C4-2B (cell line): ENCODE data around the gene KRT17.
"Not testable (repeated sequence)": the region's sequence is repeated elsewhere in the genome, so short reads cannot be mapped to it uniquely, and the experiment has no call there.

ENCODE experiments used
- H3K27ac ChIP-seq: fragments of 450-650 bp; 2 replicates; pipeline ENCODE4 v1.5.1; 2017
- ZFX ChIP-seq: fragments of 450-650 bp; IDR thresholded peaks from 2 replicates; pipeline ENCODE4 v1.6.1; 2017
- TF ChIP-seq, protein P1 (sequence below): fragments of 450-650 bp; conservative IDR thresholded peaks from 2 replicates; pipeline ENCODE4 v1.5.1; 2017; ENCODE audit warnings: mild to moderate bottlenecking

Gene KRT17

DNA sequence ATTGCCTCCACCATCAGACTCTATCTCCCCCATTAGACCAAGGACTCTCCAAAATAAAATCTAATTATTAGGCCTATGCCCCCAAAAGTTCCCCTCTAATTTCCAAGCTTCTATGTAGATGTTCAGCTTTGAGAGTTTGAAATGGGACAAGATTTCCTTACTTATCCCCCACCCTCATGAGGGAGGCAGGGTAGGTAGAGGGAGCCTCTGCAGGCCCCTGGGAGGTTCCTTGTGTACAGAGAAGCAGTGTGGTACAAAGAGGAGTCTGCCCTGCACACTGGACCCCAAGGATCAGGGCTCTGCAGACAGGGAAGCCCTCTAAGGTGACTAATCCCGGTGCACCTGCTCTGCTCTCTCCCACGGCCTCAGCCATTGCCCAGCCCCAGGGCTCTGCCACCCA is 2.5 kb downstream of the KRT17 start:
- TF ChIP-seq ZFX, result no peak
- TF ChIP-seq, protein P1, sequence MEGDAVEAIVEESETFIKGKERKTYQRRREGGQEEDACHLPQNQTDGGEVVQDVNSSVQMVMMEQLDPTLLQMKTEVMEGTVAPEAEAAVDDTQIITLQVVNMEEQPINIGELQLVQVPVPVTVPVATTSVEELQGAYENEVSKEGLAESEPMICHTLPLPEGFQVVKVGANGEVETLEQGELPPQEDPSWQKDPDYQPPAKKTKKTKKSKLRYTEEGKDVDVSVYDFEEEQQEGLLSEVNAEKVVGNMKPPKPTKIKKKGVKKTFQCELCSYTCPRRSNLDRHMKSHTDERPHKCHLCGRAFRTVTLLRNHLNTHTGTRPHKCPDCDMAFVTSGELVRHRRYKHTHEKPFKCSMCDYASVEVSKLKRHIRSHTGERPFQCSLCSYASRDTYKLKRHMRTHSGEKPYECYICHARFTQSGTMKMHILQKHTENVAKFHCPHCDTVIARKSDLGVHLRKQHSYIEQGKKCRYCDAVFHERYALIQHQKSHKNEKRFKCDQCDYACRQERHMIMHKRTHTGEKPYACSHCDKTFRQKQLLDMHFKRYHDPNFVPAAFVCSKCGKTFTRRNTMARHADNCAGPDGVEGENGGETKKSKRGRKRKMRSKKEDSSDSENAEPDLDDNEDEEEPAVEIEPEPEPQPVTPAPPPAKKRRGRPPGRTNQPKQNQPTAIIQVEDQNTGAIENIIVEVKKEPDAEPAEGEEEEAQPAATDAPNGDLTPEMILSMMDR, result no peak
- no peak overlapping the region for H3K27ac ChIP-seq

DNA sequence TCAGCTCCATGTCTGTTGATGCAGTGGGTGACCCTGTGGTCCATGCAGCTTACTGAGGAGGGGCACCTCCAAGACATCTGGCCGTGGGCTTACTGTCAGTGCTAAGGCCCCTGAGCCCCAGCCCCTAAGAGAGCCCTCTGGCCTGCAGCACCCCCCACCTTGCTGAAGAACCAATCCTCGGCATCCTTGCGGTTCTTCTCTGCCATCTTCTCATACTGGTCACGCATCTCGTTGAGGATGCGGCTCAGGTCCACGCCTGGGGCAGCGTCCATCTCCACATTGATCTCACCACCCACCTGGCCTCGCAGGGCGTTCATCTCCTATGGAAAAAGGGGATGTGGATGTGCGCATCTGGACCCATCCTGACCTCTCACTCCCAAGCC is 2.9 kb downstream of the KRT17 start:
- not testable (repeated sequence) for H3K27ac ChIP-seq

DNA sequence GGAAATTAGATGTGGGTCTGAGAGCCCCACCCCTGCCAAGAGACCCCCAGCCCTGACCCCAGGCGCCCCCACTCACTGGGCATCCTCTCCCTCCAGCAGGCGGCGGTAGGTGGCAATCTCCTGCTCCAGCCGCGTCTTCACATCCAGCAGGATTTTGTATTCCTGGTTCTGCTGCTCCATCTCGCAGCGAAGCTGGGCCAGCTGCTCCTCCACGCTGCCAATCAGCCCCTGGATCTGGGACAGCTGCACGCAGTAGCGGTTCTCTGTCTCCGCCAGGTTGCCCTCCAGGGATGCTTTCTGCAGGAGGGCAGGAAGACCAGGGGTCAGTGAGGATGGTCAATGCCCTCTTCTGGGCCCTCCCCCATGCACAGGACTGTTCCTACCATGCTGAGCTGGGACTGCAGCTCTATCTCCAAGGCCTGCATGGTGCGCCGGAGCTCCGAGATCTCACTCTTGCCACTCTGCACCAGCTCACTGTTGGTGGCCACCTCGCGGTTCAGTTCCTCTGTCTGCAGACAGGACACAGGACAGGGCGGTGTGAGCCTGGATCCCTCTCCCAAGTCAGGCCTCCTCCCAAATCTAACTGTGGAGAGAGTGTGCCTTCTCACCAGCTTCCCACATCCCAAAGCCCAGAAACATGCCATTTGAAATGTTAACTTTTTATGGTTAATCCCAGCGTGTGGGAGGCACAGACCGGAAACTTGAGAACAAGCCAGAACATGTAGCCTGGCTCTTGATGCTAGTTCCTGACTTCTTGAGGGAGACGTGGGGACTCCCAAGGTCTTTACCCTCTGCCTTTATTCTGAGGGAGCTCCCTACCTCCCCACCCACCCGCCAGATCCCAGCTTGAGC is 3.6 kb downstream of the KRT17 start:
- H3K27ac ChIP-seq, result no peak overlapping the region
- TF ChIP-seq, protein P1, result no peak
- TF ChIP-seq ZFX, result no peak

DNA sequence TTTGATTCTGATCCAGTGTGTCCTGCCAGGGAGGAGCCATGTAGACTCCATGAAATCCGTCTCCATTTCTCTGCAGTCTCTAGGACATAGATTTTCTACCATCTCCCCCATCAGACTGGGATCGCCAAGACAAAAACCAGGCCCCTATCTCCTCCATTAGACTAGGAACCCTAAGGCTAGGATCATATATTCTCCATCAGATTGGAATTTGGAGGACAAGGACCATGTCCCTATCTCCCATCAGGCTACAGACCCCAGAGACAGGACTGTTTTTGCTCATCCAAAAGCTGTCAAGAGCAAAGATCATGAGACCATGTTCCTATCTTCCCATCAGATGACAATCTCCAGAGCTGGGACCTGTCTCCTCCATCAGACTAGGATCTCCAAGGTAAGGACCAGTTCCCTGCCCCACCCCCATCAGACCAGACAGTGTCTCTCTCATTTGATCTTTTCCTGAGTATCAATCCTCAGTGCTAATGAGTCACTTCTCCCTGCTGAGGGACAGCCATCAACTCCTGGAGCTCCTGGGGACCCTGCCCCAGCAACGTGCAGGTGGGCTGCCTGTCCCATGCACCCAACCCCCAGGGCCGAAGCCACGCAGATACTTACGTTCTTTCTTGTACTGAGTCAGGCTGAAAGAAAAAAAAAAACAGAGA is 4.3 kb downstream of the KRT17 start:
- not testable (repeated sequence) for H3K27ac ChIP-seq

DNA sequence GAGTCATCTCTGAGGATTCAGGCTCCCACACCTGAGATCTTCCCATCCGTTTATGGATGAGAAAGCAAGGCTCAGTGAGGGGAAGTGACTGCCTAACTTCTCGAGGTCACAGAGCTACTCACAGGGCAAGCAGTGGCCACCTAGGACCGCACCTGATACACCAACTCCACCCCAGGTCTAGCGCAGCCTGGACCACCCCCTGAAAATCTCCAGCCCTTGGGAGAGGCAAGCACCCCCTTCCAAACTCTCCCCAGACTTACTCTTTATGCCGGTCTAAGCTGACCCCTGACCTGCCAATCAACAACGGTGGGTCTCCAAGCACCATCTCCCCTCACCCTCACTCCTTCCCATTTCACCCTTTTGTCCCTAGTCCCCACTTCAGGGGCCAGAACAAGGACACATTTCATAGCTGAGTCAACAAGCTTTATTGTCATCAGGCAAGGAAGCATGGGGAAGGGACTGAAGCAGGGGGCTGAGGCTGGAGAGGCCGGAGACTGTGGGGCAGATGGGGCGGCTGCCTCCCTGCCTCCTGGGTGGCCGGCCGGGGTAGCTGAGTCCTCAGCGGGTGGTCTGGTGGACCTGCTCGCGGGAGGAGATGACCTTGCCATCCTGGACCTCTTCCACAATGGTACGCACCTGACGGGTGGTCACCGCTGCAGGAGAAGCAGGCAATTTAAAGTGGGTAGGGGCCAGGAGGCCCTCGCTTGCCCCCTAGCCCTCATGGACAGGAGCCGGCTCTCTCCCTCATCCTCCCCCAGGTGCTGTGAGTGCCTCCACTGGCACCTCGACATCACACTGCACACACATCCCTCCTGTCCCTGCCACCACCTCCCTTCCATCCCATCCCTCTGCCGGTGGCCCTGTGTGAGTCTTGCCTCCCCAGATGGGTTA is 5.1 kb downstream of the KRT17 start:
- no peak for TF ChIP-seq ZFX
- no peak overlapping the region for H3K27ac ChIP-seq

DNA sequence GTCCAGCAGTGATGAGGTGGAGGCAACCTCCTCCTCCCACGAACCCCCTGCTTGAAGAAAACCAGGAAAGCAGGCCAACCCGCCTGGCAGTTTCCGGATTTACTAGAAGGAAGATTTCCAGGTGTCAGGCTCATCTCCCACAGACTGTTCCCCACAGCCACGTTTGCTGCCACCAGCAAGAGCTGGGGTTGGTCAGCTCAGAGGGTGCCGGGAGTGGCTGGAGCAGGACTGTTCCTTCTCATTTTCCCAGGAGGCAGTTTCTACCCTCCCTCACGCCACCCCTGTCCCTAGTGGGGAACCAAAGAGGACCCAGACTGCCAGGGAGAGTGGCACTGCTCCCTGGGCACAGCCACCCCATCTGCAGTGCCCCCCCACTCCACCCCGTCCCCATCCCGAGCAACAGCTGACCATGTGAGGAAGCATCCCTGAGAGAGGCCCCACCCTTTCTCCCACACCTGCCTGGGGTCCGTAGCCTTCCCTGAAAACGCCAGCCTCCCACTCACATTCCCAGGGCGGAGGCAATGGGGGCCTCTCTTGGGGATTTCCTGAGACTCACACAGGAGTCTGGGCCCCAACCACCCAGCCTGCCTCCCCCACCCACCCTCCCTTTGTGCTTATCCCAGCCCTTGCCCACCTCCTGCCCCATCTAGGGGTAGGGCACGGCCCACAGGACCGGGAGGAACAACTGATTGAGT is 5.9 kb downstream of the KRT17 start:
- H3K27ac ChIP-seq, result no peak overlapping the region
- no peak for TF ChIP-seq ZFX
- TF ChIP-seq, protein P1, result no peak

DNA sequence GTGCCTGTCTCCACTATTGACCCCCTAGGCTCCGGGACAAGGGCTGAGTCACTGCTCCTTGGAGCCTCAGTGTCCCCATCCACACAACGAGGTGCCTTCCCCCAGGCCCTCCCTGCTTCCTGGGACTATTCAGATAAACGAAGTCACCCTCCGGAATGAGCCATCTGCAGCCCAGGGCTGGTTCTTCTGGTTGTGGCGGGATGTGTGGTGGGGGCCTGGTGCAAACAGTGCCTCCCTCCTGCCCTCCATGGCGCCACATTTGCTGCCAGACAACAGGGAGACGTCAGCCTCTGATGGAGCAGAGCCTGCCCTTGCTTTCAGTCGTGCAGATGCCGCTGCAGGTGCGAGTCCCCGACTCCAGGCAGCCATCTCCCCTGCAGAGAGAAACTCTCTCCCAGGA is 6.7 kb downstream of the KRT17 start:
- H3K27ac ChIP-seq, result no peak overlapping the region
- TF ChIP-seq, protein P1, result no peak
- no peak for TF ChIP-seq ZFX

DNA sequence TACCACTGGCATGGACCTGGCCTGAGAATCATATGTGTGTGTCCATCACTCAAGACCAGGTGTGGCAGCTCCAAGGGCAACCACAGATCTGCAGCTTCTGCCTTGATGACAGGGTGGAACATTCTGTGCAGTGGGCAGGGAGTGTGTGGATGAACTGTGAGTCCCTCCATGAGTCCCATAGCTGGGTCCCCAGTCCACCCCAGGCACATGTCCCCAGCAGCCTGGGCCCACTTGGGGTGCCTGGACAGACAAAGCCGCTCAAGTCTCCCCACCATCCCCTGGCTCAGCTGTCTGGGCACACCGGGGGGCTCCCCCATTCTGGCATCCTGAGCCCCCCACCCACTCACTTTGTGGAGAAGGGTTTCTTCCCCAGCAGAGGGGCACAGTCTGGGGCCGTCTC is 7.2 kb downstream of the KRT17 start:
- H3K27ac ChIP-seq, result no peak overlapping the region
- no peak for TF ChIP-seq ZFX
- TF ChIP-seq, protein P1, result no peak

DNA sequence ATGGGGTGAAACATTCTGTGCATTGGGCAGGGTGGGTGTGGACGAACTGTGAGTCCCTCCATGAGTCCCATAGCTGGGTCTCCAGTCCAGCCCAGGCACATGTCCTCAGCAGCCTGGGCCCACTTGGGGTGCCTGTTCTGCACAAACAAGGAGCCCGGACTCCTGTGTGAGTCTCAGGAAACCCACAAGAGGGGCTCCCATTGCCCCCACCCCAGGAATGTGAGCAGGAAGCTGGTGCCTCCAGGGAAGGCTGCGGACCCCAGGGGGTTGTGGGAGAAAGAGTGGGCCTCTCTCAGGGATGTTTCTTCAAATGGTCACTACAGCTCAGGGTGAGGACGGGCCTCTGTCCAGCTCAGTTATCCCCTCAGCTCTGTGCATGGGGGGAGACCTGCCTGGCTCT is 7.9 kb downstream of the KRT17 start:
- H3K27ac ChIP-seq, result not testable (repeated sequence)
